Measurements from ENCODE around the gene SLC7A6.
"Not testable (repeated sequence)": the region's sequence is repeated elsewhere in the genome, so short reads cannot be mapped to it uniquely, and the experiment has no call there.

Gene SLC7A6

DNA sequence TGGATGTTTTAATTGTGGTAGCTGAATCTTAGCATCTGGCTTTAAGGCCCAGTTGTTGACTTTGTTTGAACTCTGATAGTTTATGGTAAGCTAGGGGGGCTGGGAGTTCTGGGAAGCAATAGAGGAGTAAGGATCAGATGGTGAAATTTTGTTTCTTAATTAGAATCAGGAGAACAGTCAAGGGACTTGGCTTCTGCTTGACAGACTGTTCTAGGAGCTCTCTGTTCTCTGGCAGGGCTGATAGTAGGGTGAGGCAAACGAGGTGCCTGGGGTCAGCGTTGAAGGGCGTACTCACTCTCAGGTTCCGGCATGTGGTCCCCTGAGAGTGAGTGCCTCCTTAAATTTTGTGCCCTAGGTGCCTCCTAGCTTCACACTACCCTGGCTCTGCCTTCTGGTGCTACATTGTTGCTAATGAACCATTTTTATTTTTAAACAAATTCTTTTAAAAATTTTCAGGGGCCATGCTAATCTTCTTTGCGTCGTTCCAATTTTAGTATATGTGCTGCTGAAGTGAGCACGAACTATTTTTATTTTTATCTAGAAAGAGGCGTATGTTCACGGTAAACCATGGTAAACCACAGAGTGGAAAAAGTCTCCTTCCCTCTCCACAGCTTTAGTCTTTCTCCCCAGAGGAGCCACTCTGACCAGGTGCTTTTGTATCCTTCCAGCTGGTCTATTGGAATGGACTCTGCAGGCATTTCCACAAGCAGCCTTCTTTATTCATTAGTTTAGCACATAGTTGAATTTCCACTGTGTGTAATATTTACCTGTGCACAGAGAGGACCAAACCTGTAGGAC lies 19.7 kb downstream of the SLC7A6 start:
- no peak for DNase-seq (ENCODE audit: low spot score)

DNA sequence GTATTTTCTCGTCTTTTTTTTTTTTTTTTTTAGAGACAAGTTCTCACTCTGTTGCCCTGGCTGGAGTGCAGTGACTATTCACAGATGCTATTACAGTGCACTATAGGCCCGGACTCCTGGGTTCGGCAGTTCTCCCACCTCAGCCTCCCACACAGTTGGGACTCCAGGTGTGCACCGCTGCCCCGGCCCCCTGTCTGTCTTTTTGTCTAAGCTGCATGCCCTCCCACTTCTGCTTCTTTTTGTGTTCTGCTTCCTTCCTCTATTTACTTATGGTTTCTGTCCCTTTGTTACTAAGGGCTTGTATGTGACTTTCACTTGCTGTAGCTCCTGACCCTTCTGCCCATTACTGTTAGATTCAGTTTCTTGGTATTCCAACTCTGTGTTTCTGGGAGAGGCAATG lies 20.5 kb downstream of the SLC7A6 start:
- DNase-seq (ENCODE audit: low spot score): no peak

DNA sequence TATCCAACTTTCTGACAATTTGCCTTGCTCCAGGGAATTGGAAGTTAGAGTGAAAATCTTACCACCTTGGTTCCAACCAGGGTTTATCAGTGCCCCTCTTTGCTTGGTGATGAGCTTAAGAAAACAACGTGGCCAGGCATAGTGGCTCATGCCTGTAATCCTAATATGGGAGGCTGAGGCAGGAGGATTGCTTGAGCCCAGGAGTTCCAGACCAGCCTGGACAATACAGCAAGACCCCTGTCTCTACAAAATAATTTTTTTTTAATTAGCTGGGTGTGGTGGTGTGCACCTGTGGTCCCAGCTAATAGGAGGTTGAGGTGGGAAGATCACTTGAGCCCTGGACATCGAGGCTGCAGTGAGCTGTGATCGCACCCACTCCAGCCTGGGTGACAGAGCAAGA lies 21.4 kb downstream of the SLC7A6 start:
- DNase-seq (ENCODE audit: low spot score): no peak

DNA sequence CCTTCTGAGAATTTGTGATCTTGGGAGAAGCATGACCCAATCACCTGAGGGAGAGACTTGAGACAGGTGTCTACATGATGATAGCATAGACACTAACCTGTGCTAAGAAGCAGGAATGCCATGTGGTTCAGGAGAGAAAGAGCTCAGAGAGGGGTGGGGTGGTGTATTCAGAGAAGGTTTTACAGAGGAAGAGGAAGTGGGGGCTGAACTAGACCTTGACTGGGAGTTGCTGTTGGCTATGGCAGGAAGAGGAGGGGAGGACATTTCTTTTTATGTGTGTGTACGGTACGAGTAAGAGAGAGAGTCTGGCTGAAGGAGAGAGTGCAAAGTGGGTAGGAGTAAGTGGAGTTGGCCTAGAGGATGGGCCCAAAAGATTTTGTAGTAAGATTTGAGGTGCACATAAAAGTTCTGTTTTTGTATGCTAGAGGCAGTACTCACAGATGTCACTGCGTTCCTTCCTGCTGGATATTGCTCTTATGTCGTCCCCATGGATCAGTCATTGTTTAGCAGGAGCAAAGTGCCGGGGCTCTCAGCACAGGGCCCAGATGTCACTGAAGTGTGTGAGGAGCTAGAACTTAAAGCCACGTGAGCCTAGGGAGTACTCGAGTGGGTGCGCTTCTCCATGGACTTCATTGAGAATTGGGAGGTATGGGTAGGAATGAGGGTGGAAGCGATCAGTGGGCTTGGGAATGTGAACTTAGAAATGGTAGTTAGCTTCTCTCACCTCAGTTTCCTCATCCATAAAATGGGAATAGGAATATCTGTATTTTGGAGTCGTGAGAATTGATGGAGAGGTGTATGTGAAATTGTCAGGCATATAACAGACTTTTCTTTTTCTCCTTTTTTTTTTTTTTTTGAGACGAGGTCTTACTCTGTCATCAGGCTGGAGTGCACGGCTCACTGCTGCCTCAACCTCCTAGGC lies 22.1 kb downstream of the SLC7A6 start:
- no peak for DNase-seq (ENCODE audit: low spot score)

DNA sequence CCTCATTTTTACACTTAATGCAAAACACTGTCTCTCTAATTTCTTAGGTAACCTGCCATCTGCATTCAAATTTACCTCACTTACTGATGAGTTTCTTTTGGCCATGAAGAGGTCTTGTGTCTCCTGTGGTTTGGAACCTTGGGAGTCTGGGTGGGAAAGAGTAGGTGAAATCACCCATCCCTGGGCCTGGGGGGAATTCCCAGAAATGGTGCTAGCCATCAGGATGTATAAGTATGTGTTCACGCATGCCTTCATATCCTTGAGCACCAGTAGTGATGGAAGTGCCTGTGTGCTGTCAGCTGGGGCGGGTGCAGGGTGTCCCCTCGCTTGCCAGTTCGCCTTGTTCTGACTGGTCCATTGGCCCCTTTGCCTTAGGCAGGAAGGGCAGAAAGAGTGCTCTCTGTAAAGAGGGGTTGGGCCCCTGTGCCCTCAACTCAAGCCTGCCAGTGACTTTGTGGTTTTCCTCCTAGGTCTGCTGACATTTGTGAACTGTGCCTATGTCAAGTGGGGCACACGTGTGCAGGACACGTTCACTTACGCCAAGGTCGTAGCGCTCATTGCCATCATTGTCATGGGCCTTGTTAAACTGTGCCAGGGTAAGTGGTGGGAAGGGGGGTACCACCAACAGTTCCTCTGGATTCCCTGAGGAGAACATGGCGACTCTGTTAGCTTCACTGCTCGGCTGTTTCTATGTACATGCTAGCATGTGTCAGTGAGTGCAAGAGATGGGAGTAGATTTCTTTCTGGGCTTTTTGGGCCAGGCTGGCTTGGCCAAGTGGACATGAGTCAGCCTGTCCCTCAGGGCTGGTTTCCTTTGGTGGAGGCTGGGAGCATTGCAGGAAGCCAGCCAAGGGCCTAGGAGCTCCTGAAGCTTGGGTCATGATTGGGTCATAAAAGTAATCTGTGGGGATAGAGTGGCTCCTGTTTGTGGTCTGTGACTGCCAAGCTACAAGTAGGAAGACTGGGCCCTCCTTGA lies 23.2 kb downstream of the SLC7A6 start:
- peak; percentile 89 for DNase-seq (ENCODE audit: low spot score)

DNA sequence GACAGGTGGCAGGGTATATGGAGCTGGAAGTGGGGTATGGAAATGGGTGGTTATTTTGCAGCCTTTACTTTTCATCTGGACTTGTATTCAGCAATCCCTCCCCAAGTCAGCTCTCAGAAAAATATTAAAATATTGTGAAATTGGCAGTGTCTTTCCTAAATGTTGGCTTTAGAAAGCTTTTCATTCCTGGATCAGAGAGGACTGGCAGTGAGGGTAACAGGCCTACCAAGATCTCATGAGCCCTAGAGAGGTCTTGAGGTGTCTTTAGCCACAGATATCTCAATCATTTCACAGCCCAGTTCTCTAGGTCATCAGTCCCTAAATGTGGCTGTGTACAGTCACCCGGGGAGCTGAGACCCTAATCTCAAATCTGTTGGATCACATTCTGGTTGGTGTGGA lies 23.9 kb downstream of the SLC7A6 start:
- DNase-seq (ENCODE audit: low spot score): no peak

DNA sequence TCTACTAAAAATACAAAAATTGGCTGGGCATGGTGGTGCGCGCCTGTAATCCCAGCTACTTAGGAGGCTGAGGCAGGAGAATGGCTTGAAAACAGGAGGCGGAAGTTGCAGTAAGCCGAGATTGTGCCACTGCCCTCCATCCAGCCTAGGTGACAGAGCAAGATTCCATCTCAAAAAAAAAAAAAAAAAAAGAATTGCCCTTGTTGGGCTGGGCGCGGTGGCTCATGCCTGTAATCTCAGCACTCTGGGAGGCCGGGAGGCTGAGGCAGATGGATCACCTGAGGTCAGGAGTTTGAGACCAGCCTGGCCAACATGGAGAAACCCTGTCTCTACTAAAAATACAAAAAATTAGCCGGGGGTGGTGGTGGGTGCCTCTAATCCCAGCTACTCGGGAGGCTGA lies 24.5 kb downstream of the SLC7A6 start:
- not testable (repeated sequence) for DNase-seq (ENCODE audit: low spot score)

DNA sequence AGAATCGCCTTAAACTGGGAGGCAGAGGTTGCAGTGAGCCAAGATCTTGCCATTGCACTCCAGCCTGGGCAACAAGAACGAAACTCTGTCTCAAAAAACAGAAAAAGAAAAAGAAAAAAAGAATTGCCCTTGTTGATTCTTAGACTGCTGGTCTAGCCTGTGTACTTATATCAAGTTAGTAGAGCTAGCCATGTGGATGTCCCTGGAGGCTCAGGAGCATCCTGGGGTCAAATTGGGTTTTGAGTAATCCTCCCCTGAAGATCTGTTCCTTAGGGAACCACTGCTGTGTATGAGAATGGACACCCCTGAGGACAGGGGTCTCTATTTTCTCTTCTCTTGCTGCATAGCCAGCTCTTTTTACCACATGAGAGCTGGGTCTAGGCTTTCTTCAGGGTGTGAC lies 24.9 kb downstream of the SLC7A6 start:
- DNase-seq (ENCODE audit: low spot score): no peak

DNA sequence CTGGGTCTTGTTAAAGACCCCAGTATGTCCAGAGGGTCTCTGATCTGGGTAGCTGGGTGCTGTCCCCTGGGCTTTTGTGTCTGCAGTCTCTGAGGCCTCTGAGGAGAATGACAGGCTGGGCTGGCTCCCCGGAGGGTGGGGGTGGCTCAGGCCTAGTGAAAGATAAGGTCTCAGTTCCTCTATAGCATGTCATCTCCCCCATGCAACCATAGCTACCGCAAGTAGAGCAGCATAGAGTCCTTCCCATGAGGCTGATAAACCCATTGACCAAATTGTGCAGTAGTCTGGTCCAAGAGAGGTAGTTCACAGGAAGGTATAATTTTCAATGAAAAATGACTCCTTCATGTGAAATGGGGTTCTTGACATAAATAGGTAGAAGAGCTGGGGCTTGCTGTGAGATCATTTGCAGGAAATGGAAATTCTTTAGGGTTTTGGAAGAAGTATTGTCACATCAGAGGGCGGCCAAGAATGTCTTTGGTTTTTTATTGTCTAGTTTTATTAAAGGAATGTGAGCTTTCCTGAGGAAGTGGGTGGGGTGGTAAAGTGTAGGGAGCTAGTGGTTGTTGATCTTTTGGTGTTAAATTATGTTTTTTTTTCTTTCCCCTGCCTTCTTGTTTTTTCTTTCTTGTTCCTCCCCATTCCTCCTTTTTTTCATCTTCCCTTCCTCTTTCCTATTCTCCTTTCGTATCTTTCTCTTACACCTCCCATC lies 25.4 kb downstream of the SLC7A6 start:
- no peak for DNase-seq (ENCODE audit: low spot score)

DNA sequence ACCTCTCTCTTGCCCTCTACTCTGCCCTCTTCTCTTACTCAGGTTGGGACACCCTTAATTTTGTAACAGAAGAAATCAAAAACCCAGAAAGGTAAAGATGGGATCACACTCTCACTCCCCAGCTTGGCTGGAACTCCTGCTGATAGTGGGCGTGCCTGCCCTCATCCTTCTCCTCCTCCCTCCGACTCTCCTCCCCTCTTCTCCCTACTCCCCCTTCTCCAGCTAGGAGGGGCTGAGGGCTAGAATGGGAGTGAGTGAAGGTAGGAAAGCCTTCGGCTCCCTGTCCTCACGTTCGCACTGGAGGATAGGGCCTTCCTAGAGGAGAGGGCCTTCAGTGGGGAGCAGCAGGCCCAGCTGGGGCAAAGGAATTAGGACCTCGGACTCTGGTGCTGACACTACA lies 26.1 kb downstream of the SLC7A6 start:
- no peak for DNase-seq (ENCODE audit: low spot score)

DNA sequence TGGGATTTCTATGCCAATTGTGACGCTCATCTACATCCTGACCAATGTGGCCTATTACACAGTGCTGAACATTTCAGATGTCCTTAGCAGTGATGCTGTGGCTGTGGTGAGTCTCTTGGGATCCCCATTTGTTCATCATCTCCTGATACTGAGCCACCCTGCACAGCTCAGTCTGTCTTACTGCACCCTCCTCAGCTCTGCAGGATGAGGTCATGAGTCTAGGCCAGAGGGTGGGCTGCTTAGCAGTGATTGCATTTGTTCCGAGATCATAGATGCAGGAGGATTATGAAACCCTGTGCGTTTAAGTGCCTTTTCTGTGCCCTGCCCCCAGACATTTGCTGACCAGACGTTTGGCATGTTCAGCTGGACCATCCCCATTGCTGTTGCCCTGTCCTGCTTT lies 26.9 kb downstream of the SLC7A6 start:
- DNase-seq (ENCODE audit: low spot score): no peak

DNA sequence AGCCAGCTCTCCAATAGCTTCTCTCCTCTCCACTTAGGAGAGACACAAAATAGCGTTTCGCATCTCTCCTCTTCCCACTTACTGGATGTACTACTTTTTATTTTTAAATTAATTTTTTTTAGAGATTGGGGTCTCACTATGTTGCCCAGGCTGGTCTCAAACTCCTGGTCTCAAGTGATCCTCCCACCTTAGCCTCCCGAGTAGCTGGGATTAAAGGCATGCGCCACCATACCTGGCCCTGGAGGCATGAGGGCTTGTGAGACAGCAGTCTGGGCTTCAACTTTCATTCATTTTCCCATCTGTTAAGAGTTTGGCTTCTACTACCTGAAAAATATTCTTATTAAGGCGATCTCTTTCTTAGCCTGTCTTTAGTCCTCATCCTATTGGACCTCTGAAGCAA lies 28.1 kb downstream of the SLC7A6 start:
- DNase-seq (ENCODE audit: low spot score): no peak

DNA sequence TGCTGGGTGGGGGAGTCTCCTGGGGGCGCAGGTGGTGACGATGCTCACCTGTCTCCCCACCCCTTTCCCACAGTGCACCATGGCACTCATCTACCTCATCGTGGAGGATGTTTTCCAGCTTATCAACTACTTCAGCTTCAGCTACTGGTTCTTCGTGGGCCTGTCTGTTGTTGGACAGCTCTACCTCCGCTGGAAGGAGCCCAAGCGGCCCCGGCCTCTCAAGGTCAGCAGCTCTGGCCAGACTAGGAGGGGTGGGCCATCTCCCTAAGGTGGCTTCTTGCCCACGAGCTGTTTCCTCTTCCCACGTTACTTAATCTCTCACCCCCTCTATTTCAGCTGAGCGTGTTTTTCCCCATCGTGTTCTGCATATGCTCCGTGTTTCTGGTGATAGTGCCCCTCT lies 32.0 kb downstream of the SLC7A6 start:
- DNase-seq (ENCODE audit: low spot score): no peak

DNA sequence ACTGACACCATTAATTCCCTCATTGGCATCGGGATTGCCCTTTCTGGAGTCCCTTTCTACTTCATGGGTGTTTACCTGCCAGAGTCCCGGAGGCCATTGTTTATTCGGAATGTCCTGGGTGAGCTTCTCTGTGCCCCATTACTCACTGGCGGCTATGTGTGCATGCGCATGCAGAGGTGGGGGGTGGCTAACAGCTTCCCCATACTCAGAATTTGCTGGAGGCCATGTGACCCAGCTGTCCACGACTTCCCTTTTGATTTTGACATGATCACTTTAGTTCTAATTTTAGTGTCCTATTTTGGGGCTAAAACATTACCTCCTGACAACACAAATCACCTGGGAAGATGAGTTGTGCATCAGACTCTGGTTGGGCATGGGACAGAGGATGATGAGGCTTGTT lies 32.4 kb downstream of the SLC7A6 start:
- DNase-seq (ENCODE audit: low spot score): no peak

DNA sequence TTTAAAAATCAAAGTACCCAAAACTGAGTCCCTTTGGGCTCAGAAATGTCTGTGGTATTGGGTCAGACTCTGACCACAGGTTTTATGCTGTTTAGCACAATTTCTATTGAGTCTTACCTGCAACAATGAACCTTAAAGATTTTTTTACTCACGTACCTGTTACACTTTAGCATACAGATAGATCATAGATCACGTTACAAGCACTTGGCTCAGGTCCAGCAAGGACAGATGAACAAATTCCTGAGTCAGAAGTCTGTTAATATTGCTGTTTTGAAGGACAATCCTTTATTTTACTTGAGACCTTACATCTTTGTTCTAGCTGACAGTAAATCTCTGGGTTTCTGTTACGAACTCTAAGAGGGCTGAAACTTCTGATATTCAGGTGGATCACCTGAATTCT lies 33.6 kb downstream of the SLC7A6 start:
- DNase-seq (ENCODE audit: low spot score): no peak

DNA sequence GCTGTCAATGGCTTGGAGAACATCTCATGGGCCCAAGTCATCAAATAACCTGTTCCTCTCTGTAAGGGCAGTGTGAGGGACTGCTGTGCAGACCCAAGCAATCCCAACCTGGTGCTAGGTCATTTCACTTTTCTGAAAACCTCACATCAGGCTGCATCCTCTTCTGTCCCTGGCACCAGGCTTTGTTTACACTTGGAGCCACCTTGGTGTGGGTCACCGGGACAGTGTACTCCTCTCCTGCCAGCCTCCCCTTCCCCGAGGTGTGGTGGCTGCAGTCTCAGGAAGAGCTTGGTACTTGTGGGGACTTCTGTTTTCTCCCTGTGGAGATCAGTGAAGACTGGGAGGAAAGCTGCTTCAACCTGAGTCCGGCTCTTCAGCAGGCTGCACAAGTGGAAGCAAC lies 34.0 kb downstream of the SLC7A6 start:
- DNase-seq (ENCODE audit: low spot score): no peak

DNA sequence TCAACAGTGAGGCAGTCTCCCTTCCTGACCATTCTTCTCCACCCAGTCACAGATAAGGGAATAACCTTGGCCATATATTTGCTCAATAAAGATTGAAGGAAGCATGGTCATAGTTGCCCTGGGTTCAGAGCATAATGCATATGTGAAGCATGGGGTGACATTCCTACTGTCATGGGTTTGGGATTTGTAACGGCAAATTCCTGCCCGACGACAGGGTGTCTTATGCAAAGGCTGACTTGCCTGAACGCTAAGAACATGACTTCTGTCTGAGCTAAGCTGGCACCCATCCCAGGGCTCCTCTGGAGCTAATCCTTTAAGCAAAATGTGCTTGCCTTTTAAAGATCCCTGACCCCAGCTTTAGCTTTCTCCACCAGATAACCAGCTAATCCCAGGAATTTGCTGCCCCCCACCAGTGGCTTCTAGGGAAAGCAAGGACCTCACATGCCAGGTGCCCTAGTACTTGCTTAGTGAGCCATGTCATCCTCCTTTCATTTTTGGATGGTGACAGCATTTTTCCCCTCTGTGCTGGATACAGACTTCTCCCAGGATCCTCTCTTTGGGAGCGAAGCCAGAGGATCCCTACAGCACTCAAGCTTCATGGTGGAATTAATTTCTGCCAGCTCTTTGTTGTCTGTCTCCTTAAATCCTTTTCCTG lies 34.7 kb downstream of the SLC7A6 start:
- peak; percentile 50 for DNase-seq (ENCODE audit: low spot score)

DNA sequence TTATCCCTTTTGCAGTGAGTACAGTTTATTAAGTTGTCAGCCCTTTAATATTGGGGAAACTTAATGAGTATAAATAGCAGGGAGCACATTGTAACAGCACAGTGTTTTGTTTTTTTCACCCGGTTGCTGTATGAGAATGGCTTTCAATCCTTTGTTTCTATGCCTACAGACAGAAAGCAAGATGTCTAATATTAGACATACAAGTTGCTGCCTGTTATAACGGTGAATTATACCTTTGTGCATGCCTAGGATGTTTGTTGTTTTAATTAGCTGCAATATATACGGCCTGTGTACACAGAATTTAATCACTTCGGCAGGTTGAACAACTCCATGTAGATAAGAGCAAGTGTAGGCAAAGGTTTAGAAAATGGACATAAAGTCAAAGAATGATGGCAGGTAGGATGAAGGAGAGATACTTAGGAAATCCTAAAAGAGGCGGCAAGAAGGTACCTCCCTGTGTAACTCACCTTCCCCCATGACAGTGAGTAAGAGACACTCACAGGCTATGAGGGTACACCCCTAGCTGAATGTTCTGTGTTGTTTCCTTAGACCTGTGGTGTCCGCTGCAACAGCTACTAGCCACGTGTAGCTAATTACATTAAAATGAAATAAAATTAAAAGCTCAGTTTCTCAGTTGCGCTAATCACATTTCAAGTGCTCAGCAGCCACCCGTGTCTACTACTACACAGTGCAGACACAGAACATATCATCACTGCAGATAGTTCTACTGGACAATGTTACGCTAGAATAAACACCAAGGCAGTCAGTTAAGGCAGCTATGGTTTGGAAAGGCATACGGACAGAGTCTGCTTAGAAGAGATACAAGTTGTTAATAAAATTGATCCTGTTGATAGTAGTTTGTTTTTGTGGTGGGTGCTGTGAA lies 35.5 kb downstream of the SLC7A6 start:
- no peak for DNase-seq (ENCODE audit: low spot score)

DNA sequence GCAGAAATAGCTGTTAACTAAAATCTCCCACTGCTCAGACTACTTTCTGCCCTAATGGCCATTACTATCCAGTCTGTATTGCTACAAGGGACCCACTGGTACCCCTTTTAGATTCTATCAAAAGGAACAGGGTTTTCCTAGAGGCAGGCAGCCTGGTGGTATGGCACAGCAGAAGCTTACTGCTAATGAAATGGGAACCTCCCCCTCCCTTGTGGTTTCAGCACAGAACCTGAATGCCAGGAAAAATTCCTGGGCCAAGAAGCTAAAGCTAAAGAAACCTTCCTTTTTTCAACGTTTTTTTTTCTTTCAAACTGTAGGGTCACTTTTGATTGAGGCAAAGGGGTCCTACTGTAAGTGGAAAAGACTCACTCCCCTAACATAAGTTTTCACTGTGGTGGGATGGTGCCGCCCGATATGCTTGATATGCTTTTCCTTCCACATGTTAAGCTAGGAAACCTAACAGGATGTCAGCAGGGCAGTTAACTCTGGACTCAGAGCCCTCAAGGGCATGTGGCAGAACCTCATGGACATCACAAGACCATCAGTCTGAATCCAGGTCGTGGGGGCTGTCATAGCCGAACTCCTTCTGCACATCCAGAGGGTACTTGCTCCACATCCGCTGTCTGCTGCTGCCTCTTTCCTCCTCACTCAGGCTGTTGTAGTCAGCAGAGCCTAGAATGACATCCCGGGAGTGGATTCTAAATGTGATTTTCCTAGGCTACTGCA lies 36.6 kb downstream of the SLC7A6 start:
- DNase-seq (ENCODE audit: low spot score): no peak
